Activated gamma-delta T cell treated with anti-CD3 and anti-CD28 coated beads, Interleukin-2, amount 50 U/mL, for 16 hours (primary cell): ENCODE results near the gene S100A9.
"Not testable (repeated sequence)": the region's sequence is repeated elsewhere in the genome, so short reads cannot be mapped to it uniquely, and the experiment has no call there.

Experiments used
- DNase-seq: peaks from one replicate; pipeline ENCODE4 v3.0.0-alpha.2; 2020; ENCODE audit warnings: low read depth

Gene S100A9

GRCh38 chr1:153390938-153391710 is 33.5 kb downstream of the S100A9 start, which contains the start of gene S100A8:
Gene S100A8 (minus strand): TSS chr1:153391073. CDS start chr1:153390535, 538 bp downstream.
- DNase-seq: no peak

DNA sequence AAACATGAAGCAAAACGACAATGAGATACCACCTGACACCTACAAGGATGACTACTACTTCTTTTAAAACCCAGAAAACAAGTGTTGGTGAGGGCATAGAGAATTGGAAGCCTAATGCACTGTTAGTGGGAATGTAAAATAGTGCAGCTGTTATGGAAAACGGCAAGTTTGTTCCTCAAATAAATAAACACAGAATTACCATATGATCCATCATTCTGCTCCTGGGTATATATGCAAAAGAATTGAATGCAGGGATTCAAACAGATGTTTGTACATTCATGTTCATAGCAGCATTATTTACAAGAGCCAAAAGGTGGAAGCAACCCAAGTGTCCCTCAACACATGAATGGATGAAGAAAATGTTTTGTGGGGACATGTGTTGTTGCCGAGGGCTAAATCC is 34.6 kb downstream of the S100A9 start:
- DNase-seq: no peak

DNA sequence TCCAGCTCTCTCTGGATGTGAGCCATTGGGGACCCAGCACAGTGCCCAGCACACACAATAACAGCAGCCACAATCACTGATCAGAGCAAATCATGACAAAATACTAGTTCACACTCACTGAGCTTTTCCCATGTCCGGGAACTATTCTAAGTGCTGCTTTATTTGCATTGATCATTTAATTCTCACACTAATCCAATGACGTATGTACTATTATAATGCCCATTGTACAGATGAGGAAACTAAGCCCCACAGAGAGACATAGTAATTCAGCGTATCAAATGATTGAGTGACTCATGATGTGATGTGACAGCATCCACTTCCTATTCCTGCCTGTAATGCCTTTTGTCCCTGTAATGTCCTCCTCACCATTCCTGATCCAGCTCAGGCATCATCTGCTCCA is 35.2 kb downstream of the S100A9 start:
- no peak for DNase-seq

DNA sequence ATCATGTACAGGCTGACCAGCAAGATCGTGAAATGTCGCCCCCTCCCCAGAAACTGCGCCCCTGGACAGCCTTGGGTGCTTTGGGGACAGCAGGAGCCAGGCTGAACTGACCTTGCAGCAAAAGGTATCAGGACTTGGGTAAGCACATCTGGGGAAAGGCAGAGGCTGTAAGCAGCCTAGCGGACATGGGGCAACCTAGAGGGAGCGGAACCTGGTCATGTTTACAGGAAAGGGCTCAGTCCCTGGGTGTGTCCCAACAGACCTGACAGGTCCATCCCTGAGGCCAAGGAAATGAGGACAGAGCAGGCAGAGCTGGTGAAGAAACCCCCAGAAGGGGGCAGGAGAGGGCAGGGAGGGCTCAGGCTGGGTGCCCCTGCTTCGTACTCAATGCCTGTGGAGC is 36.3 kb downstream of the S100A9 start:
- DNase-seq: no peak

- DNase-seq: no peak
Observed at GRCh38 chr1:153394391-153394790, 36.7 kb downstream of the S100A9 start.

DNA sequence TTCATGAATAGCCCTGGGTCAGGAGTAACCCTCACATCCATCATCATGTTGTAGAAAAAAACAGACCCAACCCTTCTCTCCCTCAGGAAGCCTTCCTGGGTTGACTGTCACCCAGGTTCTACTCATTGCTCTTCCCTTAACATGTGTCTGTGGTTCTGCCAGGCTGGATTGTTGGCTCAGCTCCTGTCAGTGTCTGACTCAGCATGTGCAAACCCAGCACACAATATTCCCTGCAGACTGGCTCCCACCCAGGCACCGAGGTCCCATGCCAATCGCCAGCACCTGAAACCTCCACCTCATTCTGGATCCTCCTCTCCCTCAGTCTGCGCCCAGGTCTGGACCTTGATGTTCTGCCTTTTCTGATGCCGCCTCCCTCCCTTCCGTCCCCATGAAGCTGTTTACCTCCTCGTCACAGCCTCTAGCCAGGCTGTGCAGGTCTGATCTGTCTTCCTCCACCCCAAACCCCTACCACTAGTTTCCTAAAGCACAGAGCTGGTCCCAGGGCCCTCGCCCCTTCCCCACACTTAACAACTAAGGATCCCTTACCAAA is 37.6 kb downstream of the S100A9 start:
- no peak for DNase-seq

DNA sequence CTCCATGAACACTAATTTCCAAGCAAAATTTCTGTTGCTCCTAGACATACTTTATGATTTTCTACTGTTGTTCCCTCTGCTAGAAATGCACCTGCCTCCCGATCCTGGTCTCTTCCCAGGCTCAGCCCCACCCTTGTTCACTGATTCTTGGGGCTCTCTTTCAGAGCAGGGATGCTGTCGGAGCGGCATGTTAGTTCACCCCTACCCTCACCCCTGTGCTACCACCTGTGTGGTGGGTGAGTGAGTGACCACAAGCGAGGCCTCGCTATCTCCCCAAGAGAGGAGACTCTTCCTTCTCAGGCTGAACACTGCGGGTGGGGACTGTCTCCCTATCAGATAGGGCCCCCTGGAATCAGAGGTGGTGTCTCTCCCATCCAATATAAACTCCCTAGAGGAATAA is 38.1 kb downstream of the S100A9 start:
- no peak for DNase-seq

DNA sequence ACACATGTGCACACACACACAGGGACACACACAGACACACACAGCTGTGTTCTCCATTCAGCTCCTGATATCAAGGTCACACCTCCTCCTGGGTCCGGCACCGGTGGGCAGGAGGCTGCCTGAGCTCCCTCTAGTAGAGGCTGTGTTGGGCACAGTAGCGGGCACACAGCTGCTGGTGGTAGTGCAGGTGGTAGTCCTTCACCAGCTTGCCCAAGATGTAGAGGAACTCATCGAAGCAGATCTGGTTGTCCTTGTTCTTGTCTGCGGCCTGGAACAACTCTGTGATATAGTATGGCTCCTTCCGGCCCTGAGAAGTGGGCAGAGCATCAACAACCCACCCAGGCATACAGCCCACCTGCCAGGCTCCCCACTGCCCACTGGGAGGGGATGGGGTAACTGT is 38.8 kb downstream of the S100A9 start:
- DNase-seq: no peak

- DNase-seq: no peak
Observed at GRCh38 chr1:153397051-153397923, 39.6 kb downstream of the S100A9 start.

GRCh38 chr1:153397924-153398651 is 40.4 kb downstream of the S100A9 start:
- DNase-seq: no peak

- DNase-seq: no peak
Observed at GRCh38 chr1:153399401-153400055, 41.9 kb downstream of the S100A9 start.

DNA sequence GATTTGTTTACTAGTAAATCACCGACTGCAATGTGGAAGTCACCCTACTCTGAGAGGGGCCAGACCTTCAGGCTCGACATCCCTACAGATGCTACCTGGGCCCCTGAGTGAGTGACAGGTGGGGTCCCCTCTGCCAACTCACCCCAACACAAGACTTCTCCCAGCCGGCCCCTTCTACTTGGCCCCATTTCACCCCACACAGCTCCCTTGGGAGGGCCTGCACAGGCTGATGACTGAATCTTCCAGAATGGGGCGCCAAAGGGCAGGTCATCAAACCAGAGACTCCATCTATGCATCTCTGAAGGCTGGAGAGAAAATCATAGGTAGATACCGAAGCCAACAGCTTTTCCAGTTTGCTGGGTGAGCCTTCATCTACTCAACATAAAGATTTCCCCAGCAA is 42.6 kb downstream of the S100A9 start:
- no peak for DNase-seq

- no peak for DNase-seq
Observed at GRCh38 chr1:153401461-153401860, 43.8 kb downstream of the S100A9 start.

- no peak for DNase-seq
Observed at GRCh38 chr1:153402226-153402625, 44.6 kb downstream of the S100A9 start.

DNA sequence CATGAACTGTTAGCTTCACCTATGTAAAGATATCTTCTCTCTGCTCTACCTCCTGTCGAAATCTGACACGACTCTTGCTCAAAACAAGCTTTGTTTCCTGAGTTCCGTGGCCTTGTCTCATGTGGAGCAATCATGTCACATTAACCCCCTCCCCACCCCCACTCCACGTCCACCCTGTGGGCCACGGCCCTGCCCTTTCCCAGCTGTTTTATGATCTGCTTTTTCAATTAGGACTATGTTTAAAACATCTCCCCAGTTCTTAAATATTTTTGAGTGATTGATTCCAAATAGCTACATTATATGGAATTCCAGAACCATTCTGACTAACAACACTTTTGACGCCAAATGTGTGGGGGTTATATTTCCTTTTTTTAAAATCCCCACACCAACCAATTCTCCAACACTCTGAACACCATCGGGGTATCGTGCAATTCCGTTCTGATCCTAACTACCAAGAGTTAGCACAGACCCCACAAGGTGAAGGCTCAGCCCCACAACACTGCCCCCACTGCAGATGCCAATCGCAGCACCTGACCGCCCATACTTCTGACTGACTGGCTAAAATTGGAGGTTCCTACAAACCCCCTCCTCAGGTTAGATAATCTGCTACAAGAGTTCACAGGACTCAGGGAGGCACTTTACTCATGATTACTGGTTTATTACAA is 45.9 kb downstream of the S100A9 start:
- DNase-seq: no peak

- no peak for DNase-seq
Observed at GRCh38 chr1:153404086-153404635, 46.5 kb downstream of the S100A9 start.

DNA sequence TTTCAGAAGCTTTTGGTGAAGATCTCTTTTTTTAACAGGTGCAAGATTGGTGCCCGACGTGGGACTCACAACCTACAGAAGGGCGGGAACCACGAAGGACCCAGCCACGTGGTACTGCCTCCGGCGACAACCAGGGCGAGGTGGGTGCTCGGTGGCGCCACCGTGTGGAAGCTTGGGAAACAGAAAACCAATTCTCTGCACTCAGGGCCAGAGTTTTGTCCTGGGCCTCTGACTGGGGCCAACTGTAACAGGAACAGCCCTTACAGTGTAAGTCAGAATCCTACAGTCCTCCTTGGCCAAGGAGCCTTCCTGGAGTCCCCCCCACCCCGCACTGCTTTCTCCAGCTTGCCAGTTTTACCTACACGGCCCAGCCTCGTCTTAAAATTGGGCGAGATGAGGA is 47.1 kb downstream of the S100A9 start:
- DNase-seq: no peak

- not testable (repeated sequence) for DNase-seq
Observed at GRCh38 chr1:153405825-153406599, 48.4 kb downstream of the S100A9 start.

DNA sequence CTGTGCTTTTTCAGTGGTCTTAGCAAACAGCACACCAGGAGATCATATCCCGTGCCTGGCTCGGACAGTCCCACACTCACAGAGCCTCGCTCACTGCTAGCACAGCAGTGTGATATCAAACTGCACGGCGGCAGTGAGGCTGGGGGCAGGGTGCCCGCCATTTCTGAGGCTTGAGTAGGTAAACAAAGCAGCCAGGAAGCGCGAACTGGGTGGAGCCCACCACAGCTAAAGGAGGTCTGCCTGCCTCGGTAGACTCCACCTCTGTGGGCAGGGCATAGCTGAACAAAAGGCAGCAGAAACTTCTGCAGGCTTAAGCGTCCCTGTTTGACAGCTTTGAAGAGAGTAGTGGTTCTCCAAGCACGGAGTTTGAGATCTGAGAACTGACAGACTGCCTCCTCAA is 49.6 kb downstream of the S100A9 start:
- not testable (repeated sequence) for DNase-seq
